ENCODE measurements around the gene DNAH1.

DNA sequence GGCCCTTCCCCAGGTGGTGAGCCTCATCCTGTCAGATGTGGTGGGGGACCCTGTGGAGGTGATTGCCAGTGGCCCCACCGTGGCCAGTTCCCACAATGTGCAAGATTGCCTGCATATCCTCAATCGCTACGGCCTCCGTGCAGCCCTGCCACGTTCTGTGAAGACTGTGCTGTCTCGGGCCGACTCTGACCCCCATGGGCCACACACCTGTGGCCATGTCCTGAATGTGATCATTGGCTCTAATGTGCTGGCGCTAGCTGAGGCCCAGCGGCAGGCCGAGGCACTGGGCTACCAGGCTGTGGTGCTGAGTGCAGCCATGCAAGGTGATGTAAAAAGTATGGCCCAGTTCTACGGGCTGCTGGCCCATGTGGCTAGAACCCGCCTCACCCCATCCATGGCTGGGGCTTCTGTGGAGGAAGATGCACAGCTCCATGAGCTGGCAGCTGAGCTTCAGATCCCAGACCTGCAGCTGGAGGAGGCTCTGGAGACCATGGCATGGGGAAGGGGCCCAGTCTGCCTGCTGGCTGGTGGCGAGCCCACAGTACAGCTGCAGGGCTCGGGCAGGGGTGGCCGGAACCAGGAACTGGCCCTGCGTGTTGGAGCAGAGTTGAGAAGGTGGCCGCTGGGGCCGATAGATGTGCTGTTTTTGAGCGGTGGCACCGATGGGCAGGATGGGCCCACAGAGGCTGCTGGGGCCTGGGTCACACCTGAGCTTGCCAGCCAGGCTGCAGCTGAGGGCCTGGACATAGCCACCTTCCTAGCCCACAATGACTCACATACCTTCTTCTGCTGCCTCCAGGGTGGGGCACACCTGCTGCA is 23.7 kb upstream of the DNAH1 start:
- no peak for TF ChIP-seq POLR2A (IDR thresholded peaks at IDR 0.05; ENCODE audit: low read length)
- TF ChIP-seq GATA1 (IDR thresholded peaks at IDR 0.05; ENCODE audit: low read depth, low read length): no peak
